Kidney epithelial cell (primary cell): Measurements from ENCODE around the gene PHF12. TPM values are rescaled to one million over a fixed set of nuclear protein-coding genes. Genes with fewer than 3 reads are reported as not detected.
"Not testable (repeated sequence)": the region's sequence is repeated elsewhere in the genome, so short reads cannot be mapped to it uniquely, and the experiment has no call there.

Experiments used
- DNase-seq: peaks from one replicate; pipeline ENCODE4 v3.0.0-alpha.2; 2010; ENCODE audit warnings: low read depth
- H3K27me3 ChIP-seq: 2 replicates; pipeline ENCODE4 v1.6.0; 2011; ENCODE audit warnings: low read length; ENCODE audit not compliant: control insufficient read depth, insufficient read depth
- H3K36me3 ChIP-seq: 2 replicates; pipeline ENCODE4 v1.5.1; 2011; ENCODE audit warnings: low read length; ENCODE audit not compliant: control insufficient read depth, insufficient read depth
- H3K4me3 ChIP-seq: 2 replicates; pipeline ENCODE4 v1.5.1; 2011; ENCODE audit warnings: low read depth, mild to moderate bottlenecking, control low read depth, low read length
- total RNA-seq: library from RNA; depleted of rRNA; stranded (reverse); fragments of >200 nt; gene quantifications from 2 replicates; pipeline ENCODE4 v1.2.3, GENCODE V29; 2015
- TF ChIP-seq, protein P1 (sequence below): IDR thresholded peaks from 2 replicates; pipeline ENCODE4 v1.5.1; 2011; ENCODE audit warnings: mild to moderate bottlenecking, moderate library complexity, low read length, control low read depth, inconsistent platforms; ENCODE audit not compliant: insufficient read depth, poor library complexity, severe bottlenecking

The PHF12 gene
- total RNA-seq, 1 donor from 2014 or later = 19.6 TPM

GRCh38 chr17:28896884-28897768 is 54.2 kb downstream of the PHF12 start, which contains the start of gene FLOT2:
TSS of gene FLOT2 (minus strand) at chr17:28897733. CDS start at chr17:28897574, 159 bp downstream.
- H3K27me3 ChIP-seq = no peaks in the 10 kb centered on the region
- no peak for DNase-seq
- TF ChIP-seq, protein P1, sequence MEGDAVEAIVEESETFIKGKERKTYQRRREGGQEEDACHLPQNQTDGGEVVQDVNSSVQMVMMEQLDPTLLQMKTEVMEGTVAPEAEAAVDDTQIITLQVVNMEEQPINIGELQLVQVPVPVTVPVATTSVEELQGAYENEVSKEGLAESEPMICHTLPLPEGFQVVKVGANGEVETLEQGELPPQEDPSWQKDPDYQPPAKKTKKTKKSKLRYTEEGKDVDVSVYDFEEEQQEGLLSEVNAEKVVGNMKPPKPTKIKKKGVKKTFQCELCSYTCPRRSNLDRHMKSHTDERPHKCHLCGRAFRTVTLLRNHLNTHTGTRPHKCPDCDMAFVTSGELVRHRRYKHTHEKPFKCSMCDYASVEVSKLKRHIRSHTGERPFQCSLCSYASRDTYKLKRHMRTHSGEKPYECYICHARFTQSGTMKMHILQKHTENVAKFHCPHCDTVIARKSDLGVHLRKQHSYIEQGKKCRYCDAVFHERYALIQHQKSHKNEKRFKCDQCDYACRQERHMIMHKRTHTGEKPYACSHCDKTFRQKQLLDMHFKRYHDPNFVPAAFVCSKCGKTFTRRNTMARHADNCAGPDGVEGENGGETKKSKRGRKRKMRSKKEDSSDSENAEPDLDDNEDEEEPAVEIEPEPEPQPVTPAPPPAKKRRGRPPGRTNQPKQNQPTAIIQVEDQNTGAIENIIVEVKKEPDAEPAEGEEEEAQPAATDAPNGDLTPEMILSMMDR = peak; percentile 28
- peak within 1 kb of the TSS; percentile 85 for H3K4me3 ChIP-seq
- H3K36me3 ChIP-seq = no peaks in the 10 kb centered on the region

DNA sequence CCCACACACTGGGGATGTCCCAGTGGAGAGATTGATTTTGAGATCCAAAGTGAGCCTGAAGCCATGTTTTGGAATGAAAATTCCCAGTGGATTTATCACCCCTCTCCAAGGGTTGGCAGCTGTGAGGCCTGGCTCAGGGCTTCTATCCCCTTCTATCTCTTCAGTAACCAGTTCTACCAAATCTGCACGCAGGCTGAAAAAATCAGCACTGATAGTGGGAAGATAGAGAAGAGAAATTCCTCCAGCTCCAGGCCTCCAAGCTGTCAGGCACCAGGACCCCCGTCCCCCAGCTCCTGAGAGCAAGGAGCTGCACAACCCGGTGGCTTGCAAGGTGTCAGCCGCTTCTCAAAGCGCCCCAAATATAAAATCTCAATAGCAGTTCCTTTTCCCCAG is 54.8 kb downstream of the PHF12 start:
- Histone ChIP-seq H3K27me3 (no peaks in the 10 kb centered on the region), H3K4me3 (peak overlapping the region; percentile 85), H3K36me3 (no peaks in the 10 kb centered on the region)
- TF ChIP-seq, protein P1 = no peak
- DNase-seq = no peak

DNA sequence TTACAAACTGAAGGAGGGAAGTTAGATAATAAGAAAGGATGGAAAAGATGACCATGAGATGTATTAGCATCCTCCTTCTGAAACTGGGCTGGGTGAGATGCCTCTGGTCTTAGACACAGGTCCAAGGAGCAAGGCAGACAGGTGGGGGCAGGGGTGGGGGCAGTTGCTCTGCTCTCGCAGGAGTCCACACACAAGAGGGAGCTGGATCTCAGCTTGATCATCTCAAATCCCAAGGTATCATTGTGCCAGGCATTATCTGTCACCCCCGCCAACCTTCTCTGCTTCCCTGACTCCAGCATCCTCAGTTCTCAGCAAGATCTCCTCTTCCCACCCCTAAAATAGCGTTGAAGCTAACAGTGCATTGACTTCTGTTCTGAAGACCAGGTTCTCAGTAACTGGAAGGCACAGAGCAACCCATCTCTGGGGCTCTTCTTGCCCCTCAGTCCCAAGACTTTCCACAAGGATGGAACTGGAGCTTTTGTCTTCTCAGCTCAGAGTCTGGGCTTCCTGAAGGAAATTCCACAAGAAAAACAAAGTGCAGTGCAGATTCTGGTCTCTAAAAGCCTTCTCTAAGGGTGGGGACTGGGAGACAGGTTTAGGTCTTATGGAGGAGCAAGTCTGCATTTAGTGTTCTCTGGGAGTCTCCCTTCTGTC is 55.4 kb downstream of the PHF12 start:
- H3K27me3 ChIP-seq = no peaks in the 10 kb centered on the region
- TF ChIP-seq, protein P1 = no peak
- no peak for DNase-seq
- H3K4me3 ChIP-seq = peak overlapping the region; percentile 85
- H3K36me3 ChIP-seq = no peaks in the 10 kb centered on the region

DNA sequence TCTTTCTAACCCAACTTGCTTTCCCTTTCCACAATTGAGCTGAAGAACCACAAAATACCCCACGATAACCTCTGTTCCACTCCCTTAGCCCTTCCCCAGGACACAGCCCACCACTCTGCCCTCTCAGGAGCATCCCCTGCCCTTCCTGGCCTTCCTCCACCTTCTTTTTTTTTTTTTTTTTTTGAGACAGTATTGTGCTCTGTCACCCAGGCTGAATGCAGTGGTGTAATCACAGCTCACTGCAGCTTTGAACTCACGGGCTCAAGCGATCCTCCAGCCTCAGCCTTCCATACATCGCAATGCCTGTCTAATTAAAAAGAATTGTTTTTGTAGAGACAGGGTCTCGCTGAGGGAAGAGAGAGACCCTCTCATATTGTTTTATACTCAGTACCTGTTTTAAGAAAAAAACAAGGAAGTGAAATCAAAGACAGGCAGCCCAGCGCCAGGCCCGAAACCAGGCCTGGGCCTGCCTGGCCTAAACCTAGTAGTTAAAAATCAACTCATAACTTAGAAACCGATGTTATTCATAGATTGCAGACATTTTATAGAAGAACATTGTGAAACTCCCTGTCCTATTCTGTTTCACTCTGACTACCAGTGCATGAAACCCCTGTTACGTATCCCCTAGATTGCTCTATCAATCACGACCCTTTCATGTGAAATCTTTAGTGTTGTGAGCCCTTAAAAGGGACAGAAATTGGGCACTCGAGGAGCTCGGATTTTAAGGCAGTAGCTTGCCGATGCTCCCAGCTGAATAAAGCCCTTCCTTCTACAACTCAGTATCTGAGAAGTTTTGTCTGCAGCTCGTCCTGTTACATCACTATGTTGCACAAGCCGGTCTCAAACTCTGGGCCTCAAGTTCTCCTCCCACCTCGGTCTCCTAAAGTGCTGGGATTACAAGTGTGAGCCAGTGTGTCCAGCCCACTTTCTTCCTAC is 57.8 kb downstream of the PHF12 start:
- H3K4me3 ChIP-seq = not testable (repeated sequence)

DNA sequence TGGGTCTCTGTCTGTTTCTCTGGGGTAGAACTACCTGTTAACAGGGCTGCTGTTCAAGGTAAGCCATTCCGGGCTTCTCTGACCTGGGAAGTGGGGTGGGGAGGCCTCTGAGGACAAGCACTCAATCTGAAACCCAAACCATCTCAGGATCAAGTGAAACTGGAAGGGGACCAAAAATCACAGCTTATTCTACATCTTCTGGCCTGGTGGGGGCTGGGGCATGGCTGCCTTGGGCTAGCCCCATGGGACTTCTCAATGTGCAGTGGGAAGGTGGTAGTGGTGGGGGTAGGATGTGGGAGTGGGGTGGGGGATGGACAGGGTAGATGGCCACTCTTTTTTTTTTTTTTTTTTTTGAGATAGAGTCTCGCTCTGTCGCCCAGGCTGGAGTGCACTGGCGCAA is 59.3 kb downstream of the PHF12 start:
- Histone ChIP-seq H3K4me3 (no peak overlapping the region), H3K27me3 (no peaks in the 10 kb centered on the region), H3K36me3 (no peaks in the 10 kb centered on the region)
- DNase-seq = no peak
- TF ChIP-seq, protein P1 = no peak

More for the DNA sequence above, 57.8 kb downstream of the PHF12 start:
- not testable (repeated sequence) for H3K27me3 ChIP-seq, H3K36me3 ChIP-seq, DNase-seq
